Right lobe of liver (tissue), 6 donors: ENCODE measurements around the gene OPCML. TPM values are rescaled to one million over a fixed set of nuclear protein-coding genes. Genes with fewer than 3 reads are reported as not detected.

Experiments
- ATAC-seq, 4 donors: fragments of 200-7000 bp; cut with Tn5 transposase; one replicate each; pipeline ENCODE4 v1.9.1; 2020; ENCODE audit warnings: mild to moderate bottlenecking in 4 of 4, moderate library complexity in 4 of 4
- DNase-seq, 3 donors: peaks; one replicate each; pipeline ENCODE4 v3.0.0-alpha.2; 2020
- H3K27ac ChIP-seq, 3 donors: fragments of 200-600 bp; one replicate each; pipeline ENCODE4 v1.8.0; 2022
- H3K27me3 ChIP-seq, 2 donors: fragments of 200-600 bp; one replicate each; pipeline ENCODE4 v1.8.0; 2022
- H3K36me3 ChIP-seq, 4 donors: fragments of 200-600 bp; sonication (generic) in 1 of 4; one replicate each; pipeline versions ENCODE4 v1.5.1 to v1.8.0; 2017 to 2022; ENCODE audit warnings: control low read depth in 1 of 4
- H3K4me1 ChIP-seq, 4 donors: fragments of 200-600 bp; sonication (generic) in 1 of 4; one replicate each; pipeline versions ENCODE4 v1.5.1 to v1.8.0; 2017 to 2022; ENCODE audit warnings: control low read depth in 1 of 4
- H3K4me3 ChIP-seq, 3 donors: fragments of 200-600 bp; one replicate each; pipeline ENCODE4 v1.8.0; 2022
- H3K9me3 ChIP-seq, 4 donors: fragments of 200-600 bp; sonication (generic) in 1 of 4; one replicate each; pipeline versions ENCODE4 v1.5.1 to v1.8.0; 2017 to 2022; ENCODE audit warnings: control low read depth in 1 of 4
- POLR2A ChIP-seq: fragments of 450-650 bp; IDR thresholded peaks from one replicate; pipeline ENCODE4 v1.6.1; 2017; ENCODE audit warnings: antibody characterized with exemption, mild to moderate bottlenecking
- WGBS: methylation state at CpG from one replicate; pipeline ENCODE4 v1.1.6; 2018; ENCODE audit warnings: low coverage, low lambda C conversion rate; ENCODE audit not compliant: insufficient coverage; ENCODE audit errors: missing lambda C conversion rate; 5-methylcytosine and 5-hydroxymethylcytosine counted together
- intact Hi-C, 2 donors: fragments of 100-400 bp; cut with DNase I; formaldehyde crosslinking; loops; one replicate each; pipeline versions ENCODE4 v1.11.2 to v1.14.1; 2022
- total RNA-seq, 6 experiments: library from RNA; depleted of rRNA in 2 of 6; stranded (reverse); fragments of >200 nt in 2 of 6; fragmentation: NEBNext Ultra II Directional in 3 of 6; extraction: Animal tissue kit (Norgen Biotek cat#: 25700) in 3 of 6; gene quantifications; one replicate each; pipeline versions ENCODE4 v1.1.0 to v1.2.4, GENCODE V29; 2016 to 2023
- TF ChIP-seq, protein P1 (sequence below), 4 donors: fragments of 200-600 bp in 3 of 4; fragments of 450-650 bp in 1 of 4; IDR thresholded peaks; one replicate each; pipeline versions ENCODE4 v1.5.1 to v1.8.0; 2016 to 2022; ENCODE audit warnings: antibody characterized with exemption in 4 of 4, mild to moderate bottlenecking in 2 of 4
- donor health status: DM: no; HTN: yes; CAD: no.
- donor health status: DM: no; HTN: no; CAD: no.
- donor health status: DM: no; HTN: no; CAD: no.
- donor health status: DM: no; HTN: yes; CAD: no.
- donor health status: DM: no; HTN: yes; CAD: no.

OPCML gene
- total RNA-seq, 6 experiments from 2014 or later = 0.11 TPM; not detected in 5

DNA sequence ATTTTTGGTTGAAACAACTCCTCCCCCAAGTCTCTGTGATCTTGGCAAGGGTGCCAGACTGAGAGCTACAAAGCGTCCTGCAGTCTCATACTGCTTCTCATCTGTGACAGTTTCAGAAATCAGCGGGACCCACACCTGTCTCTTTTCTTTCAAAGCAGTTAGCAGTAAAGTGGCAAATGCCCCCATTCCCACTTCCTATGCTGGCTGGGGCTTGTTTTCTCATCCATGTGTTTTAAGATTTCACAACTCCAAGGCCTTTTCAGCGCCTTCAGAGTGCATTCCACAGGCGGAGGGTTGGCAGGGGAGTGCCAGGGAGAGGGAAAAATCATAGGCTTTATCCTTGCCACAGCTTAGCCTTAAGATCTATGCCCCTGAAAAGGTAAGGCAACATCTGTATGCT is 493.5 kb downstream of the OPCML start:
- Histone ChIP-seq H3K36me3 (no peaks in the 10 kb centered on the region), H3K9me3 (no peaks in the 10 kb centered on the region), H3K4me3 (no peak overlapping the region), H3K27ac (no peak overlapping the region), H3K27me3 (no peaks in the 10 kb centered on the region), H3K4me1 (no peaks in the 10 kb centered on the region)
- ATAC-seq (no peak), DNase-seq (no peak)
- intact Hi-C loops = no loop called here
- TF ChIP-seq, protein P1, sequence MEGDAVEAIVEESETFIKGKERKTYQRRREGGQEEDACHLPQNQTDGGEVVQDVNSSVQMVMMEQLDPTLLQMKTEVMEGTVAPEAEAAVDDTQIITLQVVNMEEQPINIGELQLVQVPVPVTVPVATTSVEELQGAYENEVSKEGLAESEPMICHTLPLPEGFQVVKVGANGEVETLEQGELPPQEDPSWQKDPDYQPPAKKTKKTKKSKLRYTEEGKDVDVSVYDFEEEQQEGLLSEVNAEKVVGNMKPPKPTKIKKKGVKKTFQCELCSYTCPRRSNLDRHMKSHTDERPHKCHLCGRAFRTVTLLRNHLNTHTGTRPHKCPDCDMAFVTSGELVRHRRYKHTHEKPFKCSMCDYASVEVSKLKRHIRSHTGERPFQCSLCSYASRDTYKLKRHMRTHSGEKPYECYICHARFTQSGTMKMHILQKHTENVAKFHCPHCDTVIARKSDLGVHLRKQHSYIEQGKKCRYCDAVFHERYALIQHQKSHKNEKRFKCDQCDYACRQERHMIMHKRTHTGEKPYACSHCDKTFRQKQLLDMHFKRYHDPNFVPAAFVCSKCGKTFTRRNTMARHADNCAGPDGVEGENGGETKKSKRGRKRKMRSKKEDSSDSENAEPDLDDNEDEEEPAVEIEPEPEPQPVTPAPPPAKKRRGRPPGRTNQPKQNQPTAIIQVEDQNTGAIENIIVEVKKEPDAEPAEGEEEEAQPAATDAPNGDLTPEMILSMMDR (IDR thresholded peaks at IDR 0.05) = no peak
- no peak for TF ChIP-seq POLR2A
- 19% methylated on average over 4 of the region's 4 CpGs for WGBS

DNA sequence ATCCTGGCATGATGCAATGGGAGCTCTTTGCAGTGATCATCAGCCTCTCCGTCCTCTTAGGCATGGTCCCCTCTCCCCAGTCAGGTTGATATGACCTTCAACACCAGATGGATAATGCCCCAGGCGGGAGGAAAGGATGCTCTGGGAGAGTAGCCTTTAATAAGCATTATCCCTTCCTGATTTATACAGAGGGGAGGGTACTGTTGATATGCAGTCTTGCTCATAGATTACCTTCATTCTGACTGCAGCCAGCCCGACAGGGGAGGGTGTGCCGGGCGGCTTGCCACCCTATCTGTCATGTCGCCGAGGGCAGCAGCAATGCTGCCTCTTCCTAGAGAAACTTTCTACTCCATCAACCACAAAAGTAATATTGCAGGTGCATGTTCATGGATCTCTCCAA is 497.4 kb downstream of the OPCML start:
- 40% methylated on average over 3 of the region's 7 CpGs for whole genome bisulfite sequencing
- ATAC-seq = no peak
- H3K27ac ChIP-seq = no peak overlapping the region
- TF ChIP-seq, protein P1 (IDR thresholded peaks at IDR 0.05) = no peak
- TF ChIP-seq POLR2A = no peak
- no peaks in the 10 kb centered on the region for H3K36me3 ChIP-seq
- no peak overlapping the region for H3K4me3 ChIP-seq
- H3K27me3 ChIP-seq = no peaks in the 10 kb centered on the region
- no peaks in the 10 kb centered on the region for H3K4me1 ChIP-seq
- intact Hi-C loops = no loop called here
- DNase-seq = no peak
- H3K9me3 ChIP-seq = no peaks in the 10 kb centered on the region

DNA sequence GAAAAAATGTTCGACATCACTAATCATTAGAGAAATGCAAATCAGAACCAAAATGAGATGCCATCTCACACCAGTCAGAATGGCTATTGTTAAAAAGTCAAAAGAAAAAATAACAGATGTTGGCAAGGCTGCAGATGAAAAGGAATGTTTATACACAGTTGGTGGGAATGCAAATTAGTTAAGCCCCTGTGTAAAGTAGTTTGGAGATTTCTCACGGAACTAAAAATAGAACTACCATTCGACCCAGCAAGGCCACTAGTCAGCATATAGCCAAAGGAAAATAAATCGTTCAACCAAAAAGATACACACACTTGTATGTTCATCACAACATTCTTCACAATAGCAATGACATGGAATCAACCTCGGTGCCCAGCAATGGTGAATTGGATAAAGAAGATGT is 503.2 kb downstream of the OPCML start:
- whole genome bisulfite sequencing = 38% methylated on average over 5 of the region's 5 CpGs
- intact Hi-C loops = no loop called here
- ATAC-seq (no peak), DNase-seq (no peak)
- H3K27ac ChIP-seq = no peak overlapping the region
- no peaks in the 10 kb centered on the region for H3K27me3 ChIP-seq
- H3K4me3 ChIP-seq = no peak overlapping the region
- H3K9me3 ChIP-seq = no peaks in the 10 kb centered on the region
- TF ChIP-seq POLR2A = no peak
- TF ChIP-seq, protein P1 (IDR thresholded peaks at IDR 0.05) = no peak
- H3K36me3 ChIP-seq = no peaks in the 10 kb centered on the region
- H3K4me1 ChIP-seq = no peaks in the 10 kb centered on the region

DNA sequence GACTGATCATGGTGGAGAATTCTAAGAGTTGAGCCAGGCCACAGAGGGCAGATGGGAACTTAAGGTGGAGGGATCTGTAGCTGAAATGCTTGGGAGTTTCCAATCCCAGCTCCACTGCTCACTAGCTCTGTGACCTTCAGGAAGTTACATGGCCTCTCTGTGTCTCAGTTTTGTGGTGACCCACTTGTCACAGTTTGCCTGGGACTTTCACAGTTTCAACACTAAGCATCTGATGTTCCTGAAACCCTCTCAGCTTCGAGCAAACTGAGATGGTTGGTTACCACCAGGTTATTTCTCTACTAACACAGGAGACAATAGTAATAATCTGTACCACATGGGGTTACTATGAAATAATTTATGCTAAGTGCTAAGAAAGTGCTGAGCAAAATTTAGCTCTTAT is 505.3 kb downstream of the OPCML start:
- TF ChIP-seq POLR2A = no peak
- TF ChIP-seq, protein P1 (IDR thresholded peaks at IDR 0.05) = no peak
- no peaks in the 10 kb centered on the region for H3K4me1 ChIP-seq
- DNase-seq (no peak), ATAC-seq (no peak)
- no peaks in the 10 kb centered on the region for H3K36me3 ChIP-seq
- H3K27ac ChIP-seq = no peak overlapping the region
- H3K9me3 ChIP-seq = no peaks in the 10 kb centered on the region
- WGBS = 38% methylated on average over 1 of the region's 1 CpG
- no peaks in the 10 kb centered on the region for H3K27me3 ChIP-seq
- intact Hi-C loops = no loop called here
- no peak overlapping the region for H3K4me3 ChIP-seq

DNA sequence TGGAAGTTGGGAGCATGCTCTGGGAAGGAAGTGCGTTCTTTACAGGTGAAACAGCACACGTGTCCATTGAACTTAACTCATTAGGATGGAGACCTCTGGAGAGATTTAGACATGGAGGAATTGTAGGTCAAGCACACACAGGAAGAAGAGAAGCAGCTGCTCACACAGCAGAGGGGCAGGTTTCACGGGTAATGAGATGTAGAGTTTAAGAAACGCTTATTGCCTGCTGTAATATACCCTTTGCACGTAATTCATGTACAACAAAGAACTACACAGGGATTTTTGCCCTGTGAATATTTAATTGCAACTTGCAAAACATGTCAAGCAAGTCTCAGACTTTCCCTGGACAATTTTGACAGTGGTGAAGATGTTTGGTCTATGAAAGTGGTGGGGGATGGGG is 508.0 kb downstream of the OPCML start:
- DNase-seq = no peak
- ATAC-seq = no peak
- no peaks in the 10 kb centered on the region for H3K9me3 ChIP-seq
- no peaks in the 10 kb centered on the region for H3K27me3 ChIP-seq
- H3K27ac ChIP-seq = no peak overlapping the region
- H3K4me3 ChIP-seq = no peak overlapping the region
- WGBS = 46% methylated on average over 5 of the region's 5 CpGs
- TF ChIP-seq, protein P1 (IDR thresholded peaks at IDR 0.05) = no peak
- no peak for TF ChIP-seq POLR2A
- no peaks in the 10 kb centered on the region for H3K36me3 ChIP-seq
- intact Hi-C loops = no loop called here
- H3K4me1 ChIP-seq = no peaks in the 10 kb centered on the region
